ENCODE results near the gene SETBP1. TPM values are rescaled to one million over a fixed set of nuclear protein-coding genes. Genes with fewer than 3 reads are reported as not detected.

Gene SETBP1
- total RNA-seq, 1 experiment from 2014 or later = 0.05 TPM

GRCh38 chr18:44936485-44936884 is 255.8 kb downstream of the SETBP1 start:
- H3K27ac ChIP-seq (ENCODE audit: low read depth, low read length) = no peak overlapping the region
- CTCF ChIA-PET = no interaction called here
- ATAC-seq = no peak
- H3K27me3 ChIP-seq (ENCODE audit: insufficient read depth, low read length) = no peaks in the 10 kb centered on the region
- H3K4me3 ChIP-seq (replicated peaks in 1 of 2; ENCODE audit: low read depth in 1 of 2, low read length in 2 of 2) = no peak overlapping the region
- peaks cover 0 to 3% of the 10 kb centered on the region in 2 experiments; a peak in 2 of 4 replicates for H3K9me3 ChIP-seq (ENCODE audit: control insufficient read depth in 1 of 2, insufficient read depth in 1 of 2, low read depth in 1 of 2, low read length in 2 of 2)
- no peaks in the 10 kb centered on the region for H4K20me1 ChIP-seq (ENCODE audit: insufficient read depth)
- no peaks in the 10 kb centered on the region for H3K9me2 ChIP-seq (ENCODE audit: insufficient read depth)
- no peaks in the 10 kb centered on the region for H3K36me3 ChIP-seq (ENCODE audit: control insufficient read depth in 1 of 2, insufficient read depth in 2 of 2, low read length in 2 of 2)
- no peak overlapping the region for H2AFZ ChIP-seq (ENCODE audit: low read depth, low read length, poor library complexity, severe bottlenecking)
- RAD21 ChIA-PET (ENCODE audit: low non-redundant PET in 1 of 2, low total read pairs in 2 of 2, uncharacterized antibody in 2 of 2, unreplicated experiment in 2 of 2) = no interaction called here
- BruUV-seq (replicated peaks) = no TSS peak
- no peak overlapping the region for H3K9ac ChIP-seq (ENCODE audit: low read length)
- intact Hi-C loops (cut with micrococcal nuclease) = no loop called here
- TF ChIP-seq RAD21 (IDR thresholded peaks at IDR 0.05; ENCODE audit: low read depth) (no peak), EZH2phosphoT487 (IDR thresholded peaks at IDR 0.05; ENCODE audit: borderline replicate concordance) (no peak), YY1 (IDR thresholded peaks at IDR 0.05; ENCODE audit: extremely low read depth, insufficient replicate concordance, low read depth, low read length) (no peak), REST (IDR thresholded peaks at IDR 0.05; ENCODE audit: low read depth) (no peak), ATF3 (IDR thresholded peaks at IDR 0.05) (no peak), FOSL1 (IDR thresholded peaks at IDR 0.05; ENCODE audit: low read depth) (no peak), ZFX (IDR thresholded peaks at IDR 0.05) (no peak), SP1 (IDR thresholded peaks at IDR 0.05; ENCODE audit: low read depth) (no peak)
- no peak overlapping the region for H3K4me2 ChIP-seq (ENCODE audit: low read length)
- H3K79me2 ChIP-seq (ENCODE audit: insufficient read depth, low read length) = no peaks in the 10 kb centered on the region
- DNase-seq (ENCODE audit: low read depth, low spot score) = no peak
- H3K4me1 ChIP-seq (ENCODE audit: control insufficient read depth in 1 of 2, insufficient read depth in 2 of 2, low read length in 2 of 2) = no peaks in the 10 kb centered on the region
- POLR2A ChIA-PET = no interaction called here
